HCT116 (cell line): ENCODE results near the gene SLC52A3. TPM values are rescaled to one million over a fixed set of nuclear protein-coding genes. Genes with fewer than 3 reads are reported as not detected.

ENCODE experiments used
- ATAC-seq: fragments of 200-7000 bp; cut with Tn5 transposase; 2 replicates; pipeline ENCODE4 v1.9.1; 2020; ENCODE audit warnings: mild to moderate bottlenecking, moderate library complexity
- BruUV-seq: library from RNA; stranded (reverse); fragments of 400-500 nt; replicated peaks from 2 replicates; lab custom pipeline; 2021; lab: Mats Ljungman, UMichigan
- CTCF ChIA-PET: fragments of 300-600 bp; sonication (Branson Sonifier 250); formaldehyde crosslinking; loops from one replicate; lab custom pipeline; 2021; ENCODE audit warnings: antibody characterized with exemption; lab: Charles Lee
- POLR2A ChIA-PET: fragments of 300-600, 350-600 bp; sonication (Branson Sonifier 250); formaldehyde crosslinking; loops from one replicate; lab custom pipeline; 2021; ENCODE audit warnings: antibody characterized with exemption; lab: Charles Lee
- RAD21 ChIA-PET, 2 experiments: fragments of 300-600 bp; sonication (Branson Sonifier 250); formaldehyde crosslinking; loops; one replicate each; lab custom pipeline; 2023; ENCODE audit warnings: low total read pairs in 2 of 2; ENCODE audit not compliant: uncharacterized antibody in 2 of 2, unreplicated experiment in 2 of 2, low non-redundant PET in 1 of 2; lab: Charles Lee
- DNase-seq: peaks from one replicate; pipeline ENCODE4 v3.0.0-alpha.2; 2010; ENCODE audit warnings: low read depth, low spot score
- H2AFZ ChIP-seq: fragments of 200-600 bp; shearing (Covaris generic), sonication (generic); 2 replicates; pipeline ENCODE4 v1.6.1; 2017; ENCODE audit warnings: low read depth, mixed run types, mixed read lengths, antibody characterized with exemption, low read length; ENCODE audit not compliant: poor library complexity, severe bottlenecking
- H3K27ac ChIP-seq: 2 replicates; pipeline ENCODE4 v1.5.1; 2012; ENCODE audit warnings: low read depth, low read length
- H3K27me3 ChIP-seq: fragments of 200-600 bp; sonication (generic); 2 replicates; pipeline ENCODE4 v1.6.1; 2016; ENCODE audit warnings: mixed run types, low read length, mixed read lengths; ENCODE audit not compliant: insufficient read depth
- H3K36me3 ChIP-seq, 2 experiments: fragments of 200-500 bp in 1 of 2; fragments of 200-600 bp in 1 of 2; sonication (Bioruptor generic) in 1 of 2; sonication (generic) in 1 of 2; 2 replicates each; pipeline versions ENCODE4 v1.5.1 to v1.6.1; 2014 to 2016; ENCODE audit warnings: low read length in 2 of 2, inconsistent platforms in 1 of 2, mixed read lengths in 1 of 2, mixed run types in 1 of 2; ENCODE audit not compliant: insufficient read depth in 2 of 2, control insufficient read depth in 1 of 2
- H3K4me1 ChIP-seq, 2 experiments: fragments of 200-600 bp in 1 of 2; sonication (generic) in 1 of 2; 2 replicates each; pipeline versions ENCODE4 v1.5.1 to v1.6.1; 2012 to 2017; ENCODE audit warnings: low read length in 2 of 2, inconsistent platforms in 1 of 2, mild to moderate bottlenecking in 1 of 2, mixed read lengths in 1 of 2, mixed run types in 1 of 2, moderate library complexity in 1 of 2; ENCODE audit not compliant: insufficient read depth in 2 of 2, control insufficient read depth in 1 of 2
- H3K4me2 ChIP-seq: fragments of 200-600 bp; sonication (generic); 2 replicates; pipeline ENCODE4 v1.6.1; 2017; ENCODE audit warnings: mixed run types, low read length, mixed read lengths
- H3K4me3 ChIP-seq, 2 experiments: fragments of 200-600 bp in 1 of 2; sonication (generic) in 1 of 2; replicated peaks in 1 of 2; 2 replicates each; pipeline ENCODE4 v1.5.1; 2011 to 2016; ENCODE audit warnings: low read length in 2 of 2, control low read depth in 1 of 2, low read depth in 1 of 2, mild to moderate bottlenecking in 1 of 2, mixed read lengths in 1 of 2, mixed run types in 1 of 2
- H3K79me2 ChIP-seq: fragments of 200-600 bp; sonication (generic); 2 replicates; pipeline ENCODE4 v1.6.1; 2017; ENCODE audit warnings: mild to moderate bottlenecking, mixed run types, low read length, moderate library complexity, mixed read lengths; ENCODE audit not compliant: insufficient read depth
- H3K9ac ChIP-seq: fragments of 200-600 bp; sonication (generic); 2 replicates; pipeline ENCODE4 v1.6.1; 2016; ENCODE audit warnings: low read length, mixed read lengths
- H3K9me2 ChIP-seq: fragments of 200-600 bp; sonication (generic), shearing (Covaris generic); 2 replicates; pipeline ENCODE4 v1.6.1; 2017; ENCODE audit warnings: mixed run types, mild to moderate bottlenecking, moderate library complexity; ENCODE audit not compliant: insufficient read depth
- H3K9me3 ChIP-seq, 2 experiments: fragments of 200-500 bp in 1 of 2; fragments of 200-600 bp in 1 of 2; sonication (Bioruptor generic) in 1 of 2; sonication (generic) in 1 of 2; 2 replicates each; pipeline ENCODE4 v1.6.1; 2014 to 2017; ENCODE audit warnings: low read length in 2 of 2, mixed read lengths in 2 of 2, inconsistent platforms in 1 of 2, low read depth in 1 of 2, mild to moderate bottlenecking in 1 of 2, mixed run types in 1 of 2, moderate library complexity in 1 of 2; ENCODE audit not compliant: control insufficient read depth in 1 of 2, insufficient read depth in 1 of 2
- H4K20me1 ChIP-seq: fragments of 200-600 bp; sonication (generic), shearing (Covaris generic); 2 replicates; pipeline ENCODE4 v1.6.1; 2017; ENCODE audit warnings: mixed run types, mild to moderate bottlenecking, moderate library complexity; ENCODE audit not compliant: insufficient read depth
- ATF3 ChIP-seq: IDR thresholded peaks from 2 replicates; pipeline ENCODE4 v1.6.1; 2012
- CEBPB ChIP-seq: IDR thresholded peaks from 2 replicates; pipeline ENCODE4 v1.6.1; 2012; ENCODE audit warnings: low read depth
- EZH2phosphoT487 ChIP-seq: fragments of 200-600 bp; IDR thresholded peaks from 2 replicates; pipeline ENCODE4 v1.6.1; 2018; ENCODE audit warnings: antibody characterized with exemption, borderline replicate concordance
- RAD21 ChIP-seq: IDR thresholded peaks from 2 replicates; pipeline ENCODE4 v1.6.1; 2012; ENCODE audit warnings: low read depth, mild to moderate bottlenecking
- REST ChIP-seq: IDR thresholded peaks from 2 replicates; pipeline ENCODE4 v1.6.1; 2012; ENCODE audit warnings: low read depth
- ZNF274 ChIP-seq: fragments of 200-500 bp; sonication (Bioruptor generic); IDR thresholded peaks from 2 replicates; pipeline ENCODE4 v1.6.1; 2014; ENCODE audit warnings: mild to moderate bottlenecking, low read depth, low read length, inconsistent platforms
- intact Hi-C: fragments of 100-400 bp; cut with micrococcal nuclease; formaldehyde crosslinking; loops from 2 replicates; pipeline ENCODE4 v1.10.0; 2022
- total RNA-seq: library from RNA; stranded (reverse); gene quantifications from one replicate; pipeline ENCODE4 v1.2.1, GENCODE V29; 2021; ENCODE audit not compliant: unreplicated experiment

The SLC52A3 gene
- total RNA-seq, 1 experiment from 2014 or later, result 10.2 TPM

GRCh38 chr20:796921-797320, 28.6 kb upstream of the SLC52A3 start (continued):
- TF ChIP-seq EZH2phosphoT487, result no peak
- TF ChIP-seq ATF3, result no peak
- TF ChIP-seq CEBPB, result no peak

- BruUV-seq, result no TSS peak
- intact Hi-C loops, result no loop called here
- no peaks in the 10 kb centered on the region for H3K27me3 ChIP-seq
- ChIA-PET RAD21 (no interaction called here), POLR2A (no interaction called here), CTCF (no interaction called here)
- H3K4me1 ChIP-seq, result no peaks in the 10 kb centered on the region
- H2AFZ ChIP-seq, result no peak overlapping the region
- TF ChIP-seq ZNF274, result no peak
- TF ChIP-seq CEBPB, result no peak
- TF ChIP-seq REST, result no peak
- no peak for TF ChIP-seq RAD21
- no peaks in the 10 kb centered on the region for H3K36me3 ChIP-seq
- no peak overlapping the region for H3K9ac ChIP-seq
- no peaks in the 10 kb centered on the region for H3K9me3 ChIP-seq
- no peak for DNase-seq
- no peaks in the 10 kb centered on the region for H4K20me1 ChIP-seq
- no peak overlapping the region for H3K27ac ChIP-seq
- no peak overlapping the region for H3K4me2 ChIP-seq
- H3K9me2 ChIP-seq, result no peaks in the 10 kb centered on the region
- H3K79me2 ChIP-seq, result no peaks in the 10 kb centered on the region
- ATAC-seq, result no peak
- H3K4me3 ChIP-seq, result no peak overlapping the region
Measured at GRCh38 chr20:792248-792647, 23.9 kb upstream of the SLC52A3 start.
